ENCODE results near the gene SUN3.

DNA sequence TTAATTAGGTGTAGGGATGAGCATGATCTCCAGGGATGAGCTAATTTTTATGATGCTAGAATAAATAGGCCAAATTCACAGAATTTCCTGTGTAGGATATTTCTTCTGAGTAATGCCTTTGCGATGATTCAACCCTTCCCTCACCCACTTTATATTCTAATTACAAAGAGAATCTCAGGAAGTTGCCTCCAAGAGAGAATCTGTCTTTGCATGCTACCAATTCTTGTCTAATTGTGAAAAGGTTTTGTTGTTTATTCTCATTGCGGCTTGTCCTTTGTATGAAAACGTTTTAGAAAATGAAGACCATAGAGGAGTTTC is 12.7 kb upstream of the SUN3 start:
- TF ChIP-seq, protein P1, sequence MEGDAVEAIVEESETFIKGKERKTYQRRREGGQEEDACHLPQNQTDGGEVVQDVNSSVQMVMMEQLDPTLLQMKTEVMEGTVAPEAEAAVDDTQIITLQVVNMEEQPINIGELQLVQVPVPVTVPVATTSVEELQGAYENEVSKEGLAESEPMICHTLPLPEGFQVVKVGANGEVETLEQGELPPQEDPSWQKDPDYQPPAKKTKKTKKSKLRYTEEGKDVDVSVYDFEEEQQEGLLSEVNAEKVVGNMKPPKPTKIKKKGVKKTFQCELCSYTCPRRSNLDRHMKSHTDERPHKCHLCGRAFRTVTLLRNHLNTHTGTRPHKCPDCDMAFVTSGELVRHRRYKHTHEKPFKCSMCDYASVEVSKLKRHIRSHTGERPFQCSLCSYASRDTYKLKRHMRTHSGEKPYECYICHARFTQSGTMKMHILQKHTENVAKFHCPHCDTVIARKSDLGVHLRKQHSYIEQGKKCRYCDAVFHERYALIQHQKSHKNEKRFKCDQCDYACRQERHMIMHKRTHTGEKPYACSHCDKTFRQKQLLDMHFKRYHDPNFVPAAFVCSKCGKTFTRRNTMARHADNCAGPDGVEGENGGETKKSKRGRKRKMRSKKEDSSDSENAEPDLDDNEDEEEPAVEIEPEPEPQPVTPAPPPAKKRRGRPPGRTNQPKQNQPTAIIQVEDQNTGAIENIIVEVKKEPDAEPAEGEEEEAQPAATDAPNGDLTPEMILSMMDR (IDR thresholded peaks at IDR 0.05): no peak
- TF ChIP-seq POLR2A (IDR thresholded peaks at IDR 0.05): no peak

Measured in uterus (tissue), 2 donors.